Medulla oblongata (tissue), 1 donor: ENCODE measurements around the gene SMIM33.
A peak's percentile ranks its signal among the peaks of the same experiment; 100 is the strongest.
"Not testable (repeated sequence)": the region's sequence is repeated elsewhere in the genome, so short reads cannot be mapped to it uniquely, and the experiment has no call there.

ENCODE experiments used
- DNase-seq: peaks from one replicate; pipeline ENCODE4 v3.0.0-alpha.2; 2015; ENCODE audit errors: extremely low spot score

The SMIM33 gene

DNA sequence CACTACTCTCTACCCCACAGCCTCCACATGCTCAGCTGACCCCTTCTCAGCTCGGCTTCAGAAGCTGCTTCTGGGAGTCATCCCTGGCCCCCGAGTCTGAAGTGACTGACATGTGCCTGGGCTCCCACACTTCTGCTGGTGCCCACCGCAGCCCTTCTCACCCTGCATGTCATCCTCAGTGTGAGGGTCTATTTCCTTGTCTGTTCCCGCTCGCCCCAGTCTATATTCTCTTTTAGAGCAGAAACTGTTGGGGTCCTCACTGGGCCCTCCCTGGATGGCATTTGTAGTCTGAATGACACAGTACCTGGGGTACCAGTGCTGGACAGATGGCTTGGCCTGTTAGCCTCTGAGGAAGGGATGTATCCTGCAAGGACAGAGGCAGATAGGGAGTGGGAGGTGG, 13.6 kb upstream of the SMIM33 start:
- no peak for DNase-seq

DNA sequence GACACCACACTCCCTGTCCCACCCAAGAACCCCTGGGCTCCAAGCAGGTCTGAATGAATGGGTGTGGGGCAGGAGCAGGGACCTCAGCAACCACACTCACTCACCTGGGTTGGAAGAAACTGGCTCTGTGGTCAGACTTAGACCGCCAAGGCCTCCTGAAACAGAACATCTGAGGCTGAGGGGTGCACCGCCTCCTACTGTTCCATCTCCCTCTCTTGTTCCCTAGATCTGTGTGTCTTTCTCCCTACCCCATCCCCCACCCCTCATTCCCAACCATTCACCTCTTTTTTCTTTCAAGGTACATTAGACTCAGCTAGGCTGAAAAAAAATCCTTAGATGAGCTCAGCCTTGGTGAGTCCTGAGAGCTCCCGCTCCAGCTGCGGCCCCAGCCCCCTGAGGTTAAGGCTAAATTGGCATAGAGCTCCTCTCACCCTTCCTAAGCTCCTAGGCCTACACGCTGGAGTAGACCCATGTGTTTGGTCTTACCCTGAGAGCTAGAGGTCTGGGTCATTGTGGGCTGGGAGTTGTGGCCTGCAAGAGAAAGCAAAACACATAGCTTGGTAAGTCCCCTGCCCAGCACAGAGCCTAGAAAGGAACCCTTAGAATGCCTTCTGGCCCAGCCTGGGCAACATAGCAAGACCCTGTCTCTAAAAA, 13.0 kb upstream of the SMIM33 start:
- no peak for DNase-seq

DNA sequence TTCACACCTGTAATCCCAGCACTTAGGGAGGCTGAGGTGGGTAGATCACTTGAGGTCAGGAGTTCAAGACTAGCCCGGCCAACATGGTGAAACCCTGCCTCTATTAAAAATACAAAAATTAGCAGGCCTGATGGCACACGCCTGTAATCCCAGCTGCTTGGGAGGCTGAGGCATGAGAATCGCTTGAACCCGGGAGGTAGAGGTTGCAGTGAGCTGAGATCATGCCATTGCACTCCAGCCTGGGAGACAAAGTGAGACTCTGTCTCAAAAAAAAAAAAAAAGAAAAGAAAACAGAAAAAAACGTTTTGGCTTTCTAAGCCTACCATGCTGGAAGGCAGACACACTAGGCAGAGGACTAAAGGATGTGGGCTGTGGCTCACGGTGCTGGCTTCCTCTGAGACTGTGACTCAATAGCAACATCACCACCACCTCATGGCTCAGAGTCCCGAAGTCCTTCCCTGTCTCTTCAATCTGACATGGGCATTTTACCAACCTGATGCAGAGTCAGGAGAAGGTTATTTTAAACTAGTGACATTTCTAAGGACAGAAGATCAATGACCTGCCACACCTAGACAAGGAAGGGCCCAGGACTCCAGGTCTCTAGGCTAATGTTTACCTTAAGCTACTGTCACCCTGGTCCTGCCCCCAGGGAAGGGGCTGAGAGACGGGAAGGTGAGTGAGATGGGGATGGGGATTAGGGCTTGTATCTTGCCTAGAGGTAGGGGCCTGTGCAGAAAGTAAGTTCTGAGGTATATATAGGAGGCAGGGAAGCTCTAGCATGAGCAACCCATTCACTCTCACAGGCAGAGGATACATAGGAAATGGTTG, 12.0 kb upstream of the SMIM33 start:
- DNase-seq, result no peak

DNA sequence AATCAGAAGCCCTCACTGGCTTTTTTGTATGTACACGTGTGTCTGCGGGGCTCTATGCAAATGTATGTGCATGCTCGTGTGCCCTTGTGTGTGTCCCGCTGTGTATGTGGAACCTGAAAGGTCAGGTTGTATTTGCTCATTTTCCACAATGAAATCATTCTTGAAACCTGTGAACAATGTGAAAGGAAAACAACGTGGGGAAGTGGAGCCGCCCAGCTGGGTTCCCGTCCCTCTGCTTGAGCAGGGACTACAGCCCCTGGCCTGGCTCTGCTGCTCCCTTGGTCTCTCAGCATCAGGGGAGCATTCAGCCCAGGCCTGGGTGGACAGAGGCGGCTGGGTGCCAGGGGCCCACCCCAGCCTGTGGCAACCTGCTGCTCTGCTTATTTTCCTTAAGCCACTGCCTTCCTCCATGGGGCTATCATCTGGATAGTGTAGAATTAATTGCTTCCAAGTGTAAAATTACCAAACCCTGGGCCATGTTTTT, 11.3 kb upstream of the SMIM33 start:
- DNase-seq, result no peak

DNA sequence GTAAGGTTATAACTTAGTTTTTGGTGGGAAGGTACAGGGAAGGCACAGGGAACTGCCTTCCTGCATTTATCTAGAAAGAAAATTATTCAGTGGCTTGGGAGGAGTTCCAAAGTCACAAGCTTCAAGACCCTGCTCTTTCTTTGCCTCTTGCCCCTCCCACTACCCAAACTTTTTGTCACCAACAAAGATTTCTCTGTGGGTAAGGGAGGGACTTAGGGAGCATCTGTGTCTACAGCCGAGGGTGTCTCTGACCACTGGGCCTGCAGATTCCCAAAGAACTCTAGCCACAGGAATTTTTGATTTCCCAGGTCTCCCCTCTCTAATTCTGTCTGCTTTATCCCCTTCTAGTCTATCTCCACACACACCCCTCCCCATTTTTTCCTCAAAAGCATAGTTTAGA, 10.3 kb upstream of the SMIM33 start:
- no peak for DNase-seq

DNA sequence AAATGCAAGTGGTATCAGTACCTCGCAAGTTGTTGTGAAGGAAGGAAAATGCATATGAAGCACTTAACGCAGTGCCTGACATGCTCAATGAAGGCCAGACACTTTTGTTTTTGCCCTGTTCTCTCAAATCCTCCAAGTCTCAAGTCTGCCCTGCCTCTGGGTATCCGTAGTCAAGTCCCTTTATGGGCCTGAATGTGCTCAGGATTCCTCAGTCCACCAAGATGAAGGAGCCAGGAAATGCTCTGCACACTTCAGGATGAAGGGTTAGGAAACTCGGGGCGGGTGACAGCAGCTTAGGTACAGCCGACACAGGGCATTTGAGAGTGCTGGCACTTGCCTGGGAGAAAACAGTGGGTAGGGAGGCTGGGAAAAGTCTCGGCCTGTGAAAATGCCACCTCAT, 9.6 kb upstream of the SMIM33 start:
- DNase-seq, result no peak

DNA sequence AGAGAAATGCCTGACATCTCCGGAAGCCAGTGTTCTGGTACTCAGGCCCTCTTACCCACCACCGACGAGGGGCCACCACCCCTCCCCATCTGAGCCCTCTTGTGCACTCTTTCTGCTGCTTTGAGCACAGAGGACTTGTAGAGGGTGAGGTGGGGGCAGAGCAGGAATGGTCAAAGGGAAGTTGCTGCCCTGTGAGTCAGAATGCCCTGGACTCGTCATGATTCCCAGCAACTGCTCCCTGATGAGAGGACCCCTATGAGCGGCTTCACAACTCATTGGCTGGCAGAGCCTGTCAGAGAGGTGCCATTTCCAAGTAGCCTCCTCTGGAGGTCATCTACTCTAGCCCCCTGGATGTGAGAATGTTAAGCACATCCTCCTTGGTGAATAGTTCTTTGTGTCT, 9.1 kb upstream of the SMIM33 start:
- DNase-seq, result no peak

DNA sequence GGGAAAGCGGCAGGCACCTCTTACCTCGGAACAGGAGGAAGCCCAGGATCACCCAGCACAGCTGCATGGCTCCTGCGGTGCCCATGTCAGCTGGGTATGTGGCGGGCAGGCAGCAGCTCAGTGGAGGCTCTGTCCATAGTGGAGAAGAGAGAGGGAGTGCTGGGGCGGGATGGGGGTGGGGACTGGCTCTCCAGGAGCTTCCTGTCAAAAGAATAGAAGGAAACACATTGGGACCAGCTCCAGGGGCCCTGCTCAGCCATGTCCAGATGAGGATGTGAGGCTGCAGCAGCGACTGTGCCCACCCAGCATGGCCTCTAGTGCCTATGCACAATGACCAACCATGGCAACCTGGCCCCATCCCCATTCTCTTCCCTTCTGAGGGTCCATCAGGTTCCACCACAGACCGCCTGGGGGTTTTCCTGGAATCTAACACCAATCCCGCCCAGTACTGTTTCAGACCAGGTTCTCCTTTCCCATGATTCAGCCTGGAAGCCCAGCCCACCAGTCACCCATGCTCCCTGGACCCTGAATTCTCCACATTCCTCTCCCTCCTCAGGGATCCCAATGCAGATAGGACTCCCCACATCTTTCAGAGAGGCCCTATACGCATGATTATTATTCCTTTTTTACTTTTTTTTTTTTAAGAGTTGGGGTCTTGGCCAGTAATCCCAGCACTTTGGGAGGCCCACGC, 8.1 kb upstream of the SMIM33 start, which contains the start of gene ECSCR:
TSS of gene ECSCR (minus strand) at position 158 of the 691 bp plus-strand sequence. CDS start at position 85, 73 bp downstream.
- DNase-seq, result no peak

DNA sequence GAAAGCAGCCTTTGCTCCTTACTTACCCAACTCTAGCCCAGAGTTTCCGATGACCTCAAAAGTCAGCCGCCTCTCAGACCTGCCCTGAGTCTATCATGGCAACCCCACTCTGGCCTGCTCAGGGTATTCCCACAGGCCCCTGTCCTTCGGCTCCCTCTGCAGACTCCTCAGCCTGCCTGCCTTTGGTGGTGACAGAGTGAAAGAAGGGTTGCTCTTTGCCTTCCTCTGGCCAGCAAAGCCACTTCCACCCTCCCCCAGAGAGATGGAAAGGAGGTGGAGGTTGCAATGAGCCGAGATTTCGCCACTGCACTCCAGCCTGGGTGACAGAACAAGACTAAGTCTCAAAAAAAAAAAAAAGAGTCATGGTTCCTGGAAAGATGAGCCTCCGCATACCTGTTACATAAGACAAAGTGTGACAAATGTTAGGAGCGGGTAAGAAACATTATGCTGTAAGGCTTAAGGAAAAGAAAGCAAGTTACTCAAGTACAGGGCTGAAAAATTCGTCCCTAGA, 2.3 kb upstream of the SMIM33 start:
- no peak for DNase-seq

DNA sequence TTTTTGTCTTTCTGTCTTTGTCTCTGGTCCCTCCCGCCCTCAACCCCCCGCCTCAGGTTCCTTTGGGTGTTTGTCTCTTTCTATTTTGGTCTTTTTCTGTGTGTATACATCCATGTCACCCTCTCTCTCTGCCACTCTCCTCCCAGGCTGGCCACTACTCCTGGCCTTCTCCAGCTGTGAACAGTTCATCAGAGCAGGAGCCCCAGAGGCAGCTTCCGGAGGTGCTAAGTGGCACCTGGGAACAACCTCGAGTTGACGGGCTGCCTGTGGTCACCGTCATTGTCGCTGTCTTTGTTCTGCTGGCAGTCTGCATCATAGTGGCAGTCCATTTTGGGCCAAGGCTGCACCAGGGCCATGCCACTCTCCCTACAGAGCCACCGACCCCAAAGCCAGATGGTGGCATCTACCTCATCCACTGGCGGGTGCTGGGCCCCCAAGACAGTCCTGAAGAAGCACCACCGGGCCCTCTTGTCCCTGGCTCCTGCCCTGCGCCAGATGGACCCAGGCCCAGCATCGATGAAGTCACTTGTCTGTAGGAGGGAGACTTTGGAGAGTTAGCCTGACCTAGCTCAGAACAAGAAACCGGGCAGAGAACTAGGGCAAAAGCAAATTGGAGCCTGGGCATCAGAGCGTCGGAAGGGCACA, 1.7 kb downstream of the SMIM33 start:
- DNase-seq, result no peak

DNA sequence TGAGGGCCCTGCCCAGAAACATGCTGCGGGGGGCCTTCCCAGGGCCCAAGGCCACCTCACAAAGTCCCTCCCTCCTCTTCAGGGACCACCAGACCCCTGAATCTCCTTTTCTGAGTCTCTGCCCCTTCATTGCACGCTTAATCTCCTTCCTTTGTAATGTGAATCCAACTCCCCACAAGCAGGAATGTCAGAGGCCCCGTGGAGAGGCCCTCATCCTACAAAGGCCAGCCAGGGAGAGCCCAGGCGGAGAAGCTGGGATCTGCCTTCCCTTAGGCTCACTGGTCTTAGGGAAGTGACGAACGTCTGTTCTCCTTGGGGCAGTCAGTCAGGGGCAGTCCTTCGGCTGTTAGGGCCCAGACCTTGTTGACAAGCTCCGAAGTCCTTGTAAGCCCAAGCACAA, 2.3 kb downstream of the SMIM33 start:
- DNase-seq, result no peak

DNA sequence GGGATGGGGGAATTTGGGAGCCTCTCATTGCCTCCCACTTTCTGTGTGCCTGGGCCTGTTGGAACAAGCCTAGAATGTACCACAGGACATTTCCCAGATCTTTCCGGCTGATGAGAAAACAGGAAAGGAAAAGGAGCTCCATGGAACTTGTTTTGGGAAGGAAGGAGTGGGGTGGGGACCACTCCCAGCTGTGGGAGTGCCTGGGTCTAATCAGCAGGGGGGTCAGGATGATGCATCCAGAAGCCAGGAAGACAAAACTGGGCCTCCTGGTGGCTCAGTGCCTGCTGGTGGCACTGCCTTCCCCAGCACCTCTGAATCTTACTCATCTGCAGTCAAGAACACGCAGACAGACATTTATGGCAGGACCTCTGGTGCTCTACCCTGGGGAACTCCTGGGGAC, 2.8 kb downstream of the SMIM33 start:
- no peak for DNase-seq

DNA sequence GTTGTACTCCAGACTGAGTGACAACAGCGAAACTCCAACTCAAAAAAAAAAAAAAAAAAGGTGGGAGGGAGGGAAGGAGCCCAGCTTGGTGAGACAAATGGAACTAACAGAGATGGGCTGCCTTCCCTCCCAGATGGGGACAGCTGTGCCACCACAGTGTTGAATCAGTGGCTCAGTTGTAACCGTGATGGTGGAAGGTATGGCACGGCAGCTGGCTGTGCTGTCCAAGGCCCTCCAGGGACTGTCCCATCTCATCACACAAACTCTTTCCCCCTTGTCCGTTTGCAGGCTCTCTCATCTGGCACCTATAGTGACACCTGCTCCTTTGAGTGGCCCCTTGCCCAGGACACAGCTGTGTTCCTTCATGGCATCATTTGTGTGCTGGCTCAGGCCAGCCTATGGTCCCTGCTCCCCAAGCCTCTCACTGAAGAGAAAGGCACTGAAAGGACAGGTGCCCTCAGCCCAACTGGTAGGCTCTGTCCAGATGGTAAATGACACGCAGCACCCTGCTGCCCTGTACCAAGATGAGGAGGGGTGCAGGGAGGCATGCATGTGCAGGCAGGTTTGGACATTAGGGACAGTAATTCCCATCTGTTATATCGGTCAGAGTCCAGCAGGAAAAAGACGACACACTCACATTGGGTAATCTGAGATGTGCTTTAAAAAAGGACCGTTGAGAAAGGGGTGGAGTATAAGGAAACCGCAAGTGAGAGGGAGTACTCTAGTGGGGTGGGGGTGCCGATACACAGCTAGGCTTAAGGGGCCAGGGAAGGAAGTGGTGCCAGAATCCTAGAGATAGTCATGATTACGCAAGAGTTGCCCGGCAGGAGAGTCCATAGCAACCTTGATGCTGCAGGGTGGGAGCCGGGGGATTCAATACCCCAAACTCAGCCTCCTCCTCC, 4.3 kb downstream of the SMIM33 start:
- DNase-seq, result no peak

DNA sequence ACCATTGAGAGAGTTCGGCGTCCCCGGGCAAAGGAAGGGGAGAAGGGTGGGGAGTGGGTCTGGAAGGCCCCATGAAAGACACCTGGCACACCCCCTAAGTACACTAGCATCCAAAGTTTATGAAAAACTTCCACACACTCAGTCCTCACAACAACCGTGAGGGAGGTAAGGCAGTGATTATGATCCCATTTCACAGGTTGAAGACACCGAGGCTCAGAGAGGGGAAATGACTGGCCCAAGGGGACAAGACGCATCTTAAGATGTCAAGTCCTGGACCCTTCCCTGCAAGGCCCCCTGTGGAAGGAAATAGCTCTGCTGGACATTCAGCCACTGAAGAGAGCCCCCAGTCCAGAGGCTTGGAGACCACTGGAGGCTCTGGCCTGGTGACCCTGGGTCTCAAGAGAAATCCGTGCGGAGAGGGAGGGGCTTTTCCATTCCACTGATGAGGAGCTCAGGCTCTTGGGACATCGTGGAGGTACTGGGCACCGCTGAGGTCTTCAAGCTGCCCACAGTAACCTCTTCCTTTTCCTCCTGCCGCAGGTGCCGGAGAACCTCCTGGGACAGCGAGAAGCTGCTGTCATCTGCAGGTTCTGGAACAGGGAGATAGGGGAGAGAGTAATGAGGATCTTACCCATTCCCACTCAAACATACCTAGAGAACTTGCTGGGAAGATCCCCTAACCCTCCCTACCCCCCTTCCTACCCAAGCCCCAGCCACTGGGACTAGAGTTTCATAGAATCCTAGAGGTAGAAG, 5.2 kb downstream of the SMIM33 start:
- no peak for DNase-seq

DNA sequence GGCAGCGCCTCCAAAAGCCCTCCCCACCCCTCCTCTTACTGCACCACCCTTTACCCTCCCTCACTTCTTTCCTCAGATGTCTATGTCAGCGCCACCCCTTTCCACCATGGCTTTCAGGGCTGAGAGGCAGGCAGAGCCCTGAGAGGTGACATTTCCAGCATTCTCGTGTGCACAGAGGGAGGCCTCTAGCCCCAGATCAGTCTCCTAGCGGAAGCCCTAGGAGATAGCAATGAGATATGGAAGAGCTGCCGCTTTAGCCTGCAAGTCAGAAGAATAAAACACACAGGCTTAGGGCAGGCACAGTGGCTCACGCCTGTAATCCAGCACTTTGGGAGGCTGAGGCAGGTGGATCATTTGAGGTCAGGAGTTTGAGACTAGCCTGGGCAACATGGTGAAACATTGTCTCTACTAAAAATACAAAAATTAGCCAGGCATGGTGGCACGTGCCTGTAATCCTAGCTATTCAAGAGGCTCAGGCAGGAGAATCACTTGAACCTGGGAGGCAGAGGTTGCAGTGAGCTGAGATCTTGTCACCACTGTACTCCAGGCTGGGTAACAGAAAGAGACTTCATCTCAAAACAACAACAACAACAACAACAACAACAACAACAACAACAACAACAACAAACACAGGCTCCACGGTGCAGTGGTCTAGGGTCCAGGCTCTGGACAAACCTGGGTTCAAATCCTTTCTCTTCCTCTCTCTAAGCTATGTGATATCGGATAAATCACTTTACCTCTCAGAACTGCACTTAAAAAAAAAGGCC, 8.0 kb downstream of the SMIM33 start:
- not testable (repeated sequence) for DNase-seq

DNA sequence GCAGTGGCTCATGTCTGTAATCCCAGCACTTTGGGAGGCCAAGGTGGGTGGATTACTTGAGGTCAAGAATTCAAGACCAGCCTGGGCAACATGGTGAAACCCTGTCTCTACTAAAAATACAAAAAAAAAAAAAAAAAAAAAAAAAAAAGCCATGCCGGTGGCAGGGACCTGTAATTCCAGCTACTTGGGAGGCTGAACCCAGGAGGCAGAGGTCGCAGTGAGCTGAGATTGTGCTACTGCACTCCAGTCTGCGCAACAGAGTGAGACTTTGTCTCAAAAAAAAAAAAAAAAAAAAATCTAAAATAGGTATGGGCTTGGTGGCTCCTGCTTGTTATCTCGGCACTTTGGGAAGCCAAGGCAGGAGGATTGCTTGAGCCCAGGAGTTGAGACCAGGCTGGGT, 8.9 kb downstream of the SMIM33 start:
- DNase-seq, result not testable (repeated sequence)

DNA sequence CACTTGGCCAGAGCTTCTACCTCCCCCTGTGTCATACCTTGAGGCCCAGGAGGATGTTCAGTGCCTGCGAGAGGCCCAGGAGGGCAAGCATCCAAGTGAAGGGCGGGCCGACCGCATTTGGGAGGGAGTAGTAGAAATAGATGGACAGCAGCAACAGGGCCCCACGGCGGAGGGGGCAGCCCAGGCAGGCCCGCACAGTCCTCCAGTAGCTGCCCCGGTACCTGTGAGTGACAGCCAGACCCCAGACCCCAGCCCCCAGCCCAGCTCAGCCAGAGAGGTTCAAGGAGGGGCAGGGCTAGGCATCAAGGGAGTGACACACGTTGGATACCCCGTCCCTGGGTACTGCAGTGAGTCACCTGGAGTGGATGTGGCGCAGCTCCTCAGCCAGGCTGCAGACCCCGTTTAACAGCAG, 10.3 kb downstream of the SMIM33 start:
- no peak for DNase-seq

DNA sequence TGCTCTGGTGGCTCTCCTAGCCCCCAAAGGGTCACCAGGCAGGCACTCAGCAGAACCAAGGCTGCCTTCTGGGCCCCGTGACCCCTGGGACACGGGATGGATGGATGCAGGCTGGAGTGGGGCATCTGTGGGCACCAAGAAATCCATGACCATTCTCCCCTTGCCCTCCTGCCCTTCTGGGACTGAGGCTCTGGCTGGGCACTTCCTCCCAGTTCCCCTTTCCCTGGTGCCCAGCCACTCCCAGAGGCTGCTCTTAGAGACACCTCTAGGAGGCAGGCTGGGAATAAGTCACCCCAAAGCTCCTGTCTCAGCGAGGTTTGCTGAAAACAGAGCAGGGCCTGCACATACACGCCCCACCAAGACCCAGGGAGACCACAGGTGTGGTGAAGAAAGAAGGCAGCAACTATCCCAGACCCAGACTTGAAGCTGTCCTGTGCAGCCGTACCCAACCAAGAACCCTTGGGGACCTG, 10.8 kb downstream of the SMIM33 start:
- DNase-seq, result peak; percentile 33
